Nephron progenitor cell (in vitro differentiated cells): ENCODE measurements around the gene AFF2.

Experiments used
- DNase-seq: peaks from one replicate; pipeline ENCODE4 v3.0.0; 2021
- H3K27ac Mint-ChIP-seq: 2 replicates; pipeline ENCODE4 v1.8.0; 2021; ENCODE audit warnings: mild to moderate bottlenecking, moderate library complexity, mixed read lengths
- H3K27me3 Mint-ChIP-seq: 2 replicates; pipeline ENCODE4 v1.8.0; 2021; ENCODE audit warnings: mild to moderate bottlenecking, low read depth, mixed read lengths; ENCODE audit not compliant: poor library complexity
- H3K36me3 Mint-ChIP-seq: 2 replicates; pipeline ENCODE4 v1.8.0; 2021; ENCODE audit warnings: low read depth, mixed read lengths
- H3K4me1 Mint-ChIP-seq: 2 replicates; pipeline ENCODE4 v1.8.0; 2021; ENCODE audit warnings: mixed read lengths
- H3K4me3 Mint-ChIP-seq: 2 replicates; pipeline ENCODE4 v1.8.0; 2021; ENCODE audit warnings: mild to moderate bottlenecking, moderate library complexity, mixed read lengths
- H3K9me3 Mint-ChIP-seq: 2 replicates; pipeline ENCODE4 v1.8.0; 2021; ENCODE audit warnings: mild to moderate bottlenecking, moderate library complexity, mixed read lengths
- TF ChIP-seq, protein P1 (sequence below): fragments of 200-600 bp; sonication (generic); IDR thresholded peaks from 2 replicates; pipeline ENCODE4 v1.5.0; 2021; ENCODE audit warnings: antibody characterized with exemption

The AFF2 gene

DNA sequence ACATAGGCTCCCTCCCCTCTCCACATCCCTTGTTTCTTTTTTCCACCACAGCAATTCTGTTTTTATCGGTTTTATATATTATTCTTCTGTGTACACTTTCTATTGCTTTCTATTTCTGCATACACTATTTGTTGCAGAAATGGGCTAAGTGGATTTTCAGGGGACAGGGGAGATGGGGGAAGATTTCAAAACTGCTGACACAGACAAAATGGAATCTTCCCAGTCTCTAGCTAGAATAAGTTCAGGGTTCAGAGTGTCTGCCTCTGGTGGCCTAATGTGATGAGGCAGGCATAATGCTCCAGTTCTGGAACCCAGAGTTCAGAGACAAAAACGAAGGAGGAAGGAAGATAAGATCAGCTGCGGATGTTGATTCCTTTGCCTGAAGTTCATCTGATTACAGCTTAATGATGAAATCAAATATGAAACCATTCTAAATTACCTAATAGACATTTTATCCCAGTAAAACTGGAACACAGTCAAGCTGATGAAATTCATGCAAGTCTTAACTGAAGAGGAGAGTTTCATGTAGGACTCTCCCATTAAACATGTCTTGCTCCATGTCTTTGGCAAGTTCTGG is 447.1 kb downstream of the AFF2 start:
- peaks cover 4% of the 10 kb centered on the region for H3K27me3 Mint-ChIP-seq
- TF ChIP-seq, protein P1, sequence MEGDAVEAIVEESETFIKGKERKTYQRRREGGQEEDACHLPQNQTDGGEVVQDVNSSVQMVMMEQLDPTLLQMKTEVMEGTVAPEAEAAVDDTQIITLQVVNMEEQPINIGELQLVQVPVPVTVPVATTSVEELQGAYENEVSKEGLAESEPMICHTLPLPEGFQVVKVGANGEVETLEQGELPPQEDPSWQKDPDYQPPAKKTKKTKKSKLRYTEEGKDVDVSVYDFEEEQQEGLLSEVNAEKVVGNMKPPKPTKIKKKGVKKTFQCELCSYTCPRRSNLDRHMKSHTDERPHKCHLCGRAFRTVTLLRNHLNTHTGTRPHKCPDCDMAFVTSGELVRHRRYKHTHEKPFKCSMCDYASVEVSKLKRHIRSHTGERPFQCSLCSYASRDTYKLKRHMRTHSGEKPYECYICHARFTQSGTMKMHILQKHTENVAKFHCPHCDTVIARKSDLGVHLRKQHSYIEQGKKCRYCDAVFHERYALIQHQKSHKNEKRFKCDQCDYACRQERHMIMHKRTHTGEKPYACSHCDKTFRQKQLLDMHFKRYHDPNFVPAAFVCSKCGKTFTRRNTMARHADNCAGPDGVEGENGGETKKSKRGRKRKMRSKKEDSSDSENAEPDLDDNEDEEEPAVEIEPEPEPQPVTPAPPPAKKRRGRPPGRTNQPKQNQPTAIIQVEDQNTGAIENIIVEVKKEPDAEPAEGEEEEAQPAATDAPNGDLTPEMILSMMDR = no peak
- no peak overlapping the region for H3K4me3 Mint-ChIP-seq
- no peak overlapping the region for H3K27ac Mint-ChIP-seq
- DNase-seq = no peak
- no peaks in the 10 kb centered on the region for H3K36me3 Mint-ChIP-seq
- H3K4me1 Mint-ChIP-seq = peaks cover 18% of the 10 kb centered on the region
- H3K9me3 Mint-ChIP-seq = peaks cover 45% of the 10 kb centered on the region

DNA sequence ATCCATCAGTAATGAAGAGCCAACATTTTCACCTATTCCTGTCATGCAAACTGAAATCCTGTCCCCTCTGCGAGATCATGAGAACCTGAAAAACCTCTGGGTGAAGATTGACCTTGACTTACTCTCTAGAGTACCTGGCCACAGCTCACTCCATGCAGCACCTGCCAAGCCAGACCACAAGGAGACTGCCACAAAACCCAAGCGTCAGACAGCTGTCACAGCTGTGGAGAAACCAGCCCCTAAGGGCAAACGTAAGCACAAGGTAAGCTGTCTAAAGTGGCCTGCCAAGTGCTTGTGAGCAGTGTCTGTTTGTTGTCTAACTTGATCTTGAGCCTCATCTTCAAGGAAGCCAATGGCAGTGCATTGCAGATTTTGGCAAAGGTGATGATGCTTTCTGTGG is 455.9 kb downstream of the AFF2 start:
- DNase-seq = no peak
- H3K27ac Mint-ChIP-seq = no peak overlapping the region

DNA sequence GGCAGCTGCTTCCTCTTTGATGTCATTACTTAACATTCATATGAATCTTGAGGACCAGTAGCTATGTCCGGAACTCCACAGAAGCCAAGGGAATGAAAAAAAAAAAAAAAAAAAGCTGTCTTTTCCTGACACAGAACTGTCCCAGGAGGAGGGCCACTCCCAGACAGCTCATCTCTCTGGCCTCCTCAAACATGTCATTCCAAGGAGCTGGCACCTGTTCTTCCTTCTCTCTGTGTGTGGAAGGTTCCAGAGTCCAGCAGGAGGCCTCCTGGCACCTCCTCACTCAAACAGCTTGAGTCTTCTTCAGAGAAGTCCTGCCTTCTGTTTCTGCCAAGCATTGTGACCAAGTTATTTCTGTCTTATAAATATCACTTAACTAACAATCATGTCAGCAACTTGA is 458.5 kb downstream of the AFF2 start:
- Mint-ChIP-seq H3K27me3 (no peaks in the 10 kb centered on the region), H3K4me1 (no peaks in the 10 kb centered on the region), H3K4me3 (no peak overlapping the region), H3K36me3 (peaks cover 35% of the 10 kb centered on the region), H3K9me3 (peaks cover 29% of the 10 kb centered on the region), H3K27ac (no peak overlapping the region)
- DNase-seq = no peak
- TF ChIP-seq, protein P1 = no peak

More for the DNA sequence above, 455.9 kb downstream of the AFF2 start:
- Mint-ChIP-seq H3K9me3 (peaks cover 33% of the 10 kb centered on the region), H3K4me1 (peaks cover 9% of the 10 kb centered on the region), H3K4me3 (no peak overlapping the region), H3K36me3 (peaks cover 29% of the 10 kb centered on the region), H3K27me3 (no peaks in the 10 kb centered on the region)
- TF ChIP-seq, protein P1 = no peak

DNA sequence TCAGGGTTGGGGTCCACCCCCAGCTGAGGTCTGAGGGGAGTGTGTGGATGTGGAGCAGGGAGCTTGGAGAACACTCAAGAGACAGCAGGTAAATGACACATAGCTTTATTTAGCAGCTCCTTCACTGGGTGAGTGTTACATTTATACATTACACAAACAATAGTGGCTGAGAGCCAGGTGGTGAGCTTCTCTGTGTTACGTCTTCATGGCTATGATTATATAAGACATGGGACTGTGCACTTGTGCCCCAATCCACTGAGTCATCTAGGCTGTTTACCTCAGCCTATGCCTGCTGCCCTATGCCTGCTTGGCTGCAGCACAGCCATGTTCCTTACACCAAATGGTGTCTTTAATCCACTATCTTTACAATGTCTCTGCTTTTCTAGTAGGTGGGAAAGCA is 459.6 kb downstream of the AFF2 start:
- Mint-ChIP-seq H3K36me3 (peaks cover 35% of the 10 kb centered on the region), H3K4me1 (no peaks in the 10 kb centered on the region), H3K27me3 (no peaks in the 10 kb centered on the region), H3K9me3 (peaks cover 29% of the 10 kb centered on the region), H3K4me3 (no peak overlapping the region), H3K27ac (no peak overlapping the region)
- TF ChIP-seq, protein P1 = no peak
- no peak for DNase-seq

DNA sequence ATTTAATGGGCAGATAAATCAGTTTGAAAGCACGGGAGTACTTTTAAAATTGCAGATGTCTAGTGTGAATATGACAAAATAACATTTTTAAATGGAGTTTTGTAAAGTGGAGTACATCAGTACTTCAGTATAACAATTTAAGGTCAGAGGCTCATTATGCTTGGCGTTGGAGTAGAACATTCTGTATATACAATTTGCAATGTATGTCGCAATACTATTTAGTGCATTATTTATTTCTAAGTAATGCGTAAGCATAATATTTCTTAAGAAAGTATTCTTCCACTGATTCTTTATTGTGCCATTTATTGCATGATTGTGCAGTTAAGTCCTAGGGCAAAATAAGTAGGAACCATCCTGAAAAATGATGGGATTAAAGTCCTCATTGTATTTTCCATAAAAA is 461.6 kb downstream of the AFF2 start:
- Mint-ChIP-seq H3K36me3 (peaks cover 27% of the 10 kb centered on the region), H3K4me1 (no peaks in the 10 kb centered on the region), H3K9me3 (peaks cover 18% of the 10 kb centered on the region), H3K4me3 (no peak overlapping the region), H3K27me3 (no peaks in the 10 kb centered on the region), H3K27ac (no peak overlapping the region)
- DNase-seq = no peak
- TF ChIP-seq, protein P1 = no peak
